IPS-18c (cell line): ENCODE measurements around the gene SPSB1.

Source experiments
- H3K4me3 ChIP-seq: 2 replicates; pipeline ENCODE4 v1.7.0; 2013; ENCODE audit warnings: low read depth, mild to moderate bottlenecking, low read length, moderate library complexity; ENCODE audit not compliant: insufficient read depth
- H3K9me3 ChIP-seq: one replicate; pipeline ENCODE4 v1.6.1; 2013; ENCODE audit warnings: mild to moderate bottlenecking, low read length, moderate library complexity; ENCODE audit not compliant: control insufficient read depth, insufficient read depth

SPSB1 gene

GRCh38 chr1:9253453-9254105 is 39.1 kb upstream of the SPSB1 start:
- no peaks in the 10 kb centered on the region for H3K9me3 ChIP-seq
- no peak overlapping the region for H3K4me3 ChIP-seq

DNA sequence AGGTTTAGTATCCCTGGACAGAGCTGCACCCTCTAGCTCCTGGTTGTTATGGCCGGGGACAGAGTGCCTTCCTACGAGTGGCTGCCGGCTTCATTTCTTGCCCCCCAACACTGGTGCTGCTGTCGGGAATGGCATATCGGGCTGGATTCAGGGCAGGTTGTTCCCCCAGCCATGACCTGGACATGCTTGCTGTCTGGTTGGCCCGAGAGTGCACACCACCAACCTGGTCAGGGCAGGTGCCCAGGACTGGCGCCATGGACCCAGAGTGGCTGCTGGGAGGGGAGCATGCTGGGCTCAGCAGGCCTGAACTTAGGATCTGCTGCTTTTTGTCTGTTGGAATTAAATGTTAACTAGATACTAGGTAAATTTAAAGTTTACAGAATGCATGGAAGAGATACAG is 36.4 kb upstream of the SPSB1 start:
- no peak overlapping the region for H3K4me3 ChIP-seq
- H3K9me3 ChIP-seq = no peaks in the 10 kb centered on the region

- Histone ChIP-seq H3K4me3 (no peak overlapping the region), H3K9me3 (no peaks in the 10 kb centered on the region)
These were observed 34.8 kb upstream of the SPSB1 start for GRCh38 chr1:9257851-9258250.

- Histone ChIP-seq H3K4me3 (no peak overlapping the region; the same call in 1 of the 2 replicates), H3K9me3 (no peaks in the 10 kb centered on the region)
These were observed 34.1 kb upstream of the SPSB1 start for GRCh38 chr1:9258629-9259028.

GRCh38 chr1:9260059-9260766 is 32.5 kb upstream of the SPSB1 start:
- Histone ChIP-seq H3K4me3 (no peak overlapping the region), H3K9me3 (no peaks in the 10 kb centered on the region)

DNA sequence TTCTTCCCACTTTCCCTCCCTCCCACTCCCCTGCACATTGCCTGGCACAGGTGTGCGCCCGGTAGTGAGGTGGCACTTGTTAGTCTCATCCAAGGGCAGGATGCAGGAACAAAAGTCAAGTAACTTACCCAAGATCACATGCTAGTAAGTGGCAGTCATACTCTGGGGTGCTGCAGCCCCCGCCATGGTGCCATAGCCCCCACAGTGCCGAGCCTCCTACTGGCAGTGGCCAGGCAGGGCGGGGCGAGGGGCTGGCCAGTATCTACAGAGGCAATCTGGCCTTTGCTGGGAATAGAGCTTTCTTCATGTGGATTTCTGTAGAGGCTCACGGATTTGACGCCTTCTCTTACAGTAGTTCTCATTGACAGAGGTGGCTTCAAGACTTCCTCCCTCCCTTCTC is 31.2 kb upstream of the SPSB1 start:
- Histone ChIP-seq H3K9me3 (no peaks in the 10 kb centered on the region), H3K4me3 (no peak overlapping the region)

DNA sequence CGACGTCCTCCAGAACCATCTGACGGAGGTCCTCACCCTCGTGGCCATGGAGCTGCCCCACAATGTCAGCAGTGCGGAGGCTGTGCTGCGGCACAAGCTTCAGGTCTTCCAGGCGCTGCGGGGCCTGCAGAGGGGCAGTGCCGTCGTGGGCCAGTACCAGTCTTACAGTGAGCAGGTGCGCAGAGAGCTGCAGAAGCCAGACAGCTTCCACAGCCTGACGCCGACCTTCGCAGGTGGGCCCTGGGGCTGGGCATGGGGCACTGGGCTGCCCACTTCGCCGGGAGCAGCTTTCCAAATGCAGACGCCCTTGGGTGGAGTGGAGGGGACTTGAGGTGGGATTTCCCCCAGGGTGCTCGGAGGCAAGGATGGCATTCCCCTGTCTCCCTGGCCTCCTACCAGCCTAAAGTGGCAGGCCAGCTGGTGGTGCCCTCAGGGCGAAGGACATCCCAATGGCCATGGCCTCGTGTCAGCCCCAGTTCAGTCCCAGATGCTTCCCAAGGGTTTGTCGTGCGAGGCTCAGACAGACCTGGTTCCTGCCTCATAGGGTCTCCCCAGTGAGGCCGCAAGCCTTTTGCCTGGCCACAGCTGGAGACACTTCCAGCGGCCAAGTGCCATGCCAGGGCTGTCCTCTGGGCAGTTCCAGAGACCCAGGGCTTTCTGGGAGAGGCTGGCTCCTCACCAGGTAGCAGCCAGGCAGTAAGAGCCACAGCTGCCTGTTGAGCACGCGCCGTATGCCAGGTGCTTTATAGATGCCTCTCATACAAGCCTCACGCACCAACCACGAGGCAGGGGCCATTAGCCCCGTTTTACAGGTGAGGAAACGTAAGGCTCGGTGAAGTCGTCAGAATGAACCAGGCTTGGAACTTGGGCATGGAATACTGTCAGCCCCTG is 30.4 kb upstream of the SPSB1 start:
- no peaks in the 10 kb centered on the region for H3K9me3 ChIP-seq

GRCh38 chr1:9263276-9263855 is 29.3 kb upstream of the SPSB1 start:
- H3K9me3 ChIP-seq = no peaks in the 10 kb centered on the region

More for the DNA sequence above, 30.4 kb upstream of the SPSB1 start:
- H3K4me3 ChIP-seq = no peak overlapping the region

DNA sequence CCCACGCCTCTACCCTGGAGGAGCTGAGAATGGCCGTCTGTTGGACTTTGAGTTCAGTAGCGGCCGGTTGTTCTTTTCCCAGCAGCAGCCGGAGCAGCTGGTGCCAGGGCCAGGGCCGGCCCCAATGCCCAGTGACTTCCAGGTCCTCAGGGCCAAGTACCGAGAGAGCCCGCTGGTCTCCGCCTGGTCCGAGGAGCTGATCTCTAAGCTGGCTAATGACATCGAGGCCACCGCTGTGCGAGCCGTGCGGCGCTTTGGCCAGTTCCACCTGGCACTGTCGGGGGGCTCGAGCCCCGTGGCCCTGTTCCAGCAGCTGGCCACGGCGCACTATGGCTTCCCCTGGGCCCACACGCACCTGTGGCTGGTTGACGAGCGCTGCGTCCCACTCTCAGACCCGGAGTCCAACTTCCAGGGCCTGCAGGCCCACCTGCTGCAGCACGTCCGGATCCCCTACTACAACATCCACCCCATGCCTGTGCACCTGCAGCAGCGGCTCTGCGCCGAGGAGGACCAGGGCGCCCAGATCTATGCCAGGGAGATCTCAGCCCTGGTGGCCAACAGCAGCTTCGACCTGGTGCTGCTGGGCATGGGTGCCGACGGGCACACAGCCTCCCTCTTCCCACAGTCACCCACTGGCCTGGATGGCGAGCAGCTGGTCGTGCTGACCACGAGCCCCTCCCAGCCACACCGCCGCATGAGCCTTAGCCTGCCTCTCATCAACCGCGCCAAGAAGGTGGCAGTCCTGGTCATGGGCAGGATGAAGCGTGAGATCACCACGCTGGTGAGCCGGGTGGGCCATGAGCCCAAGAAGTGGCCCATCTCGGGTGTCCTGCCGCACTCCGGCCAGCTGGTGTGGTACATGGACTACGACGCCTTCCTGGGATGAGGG is 28.5 kb upstream of the SPSB1 start:
- Histone ChIP-seq H3K9me3 (no peaks in the 10 kb centered on the region), H3K4me3 (no peak overlapping the region; the same call in 1 of the 2 replicates)

More at GRCh38 chr1:9263276-9263855, 29.3 kb upstream of the SPSB1 start:
- H3K4me3 ChIP-seq = no peak overlapping the region

GRCh38 chr1:9265037-9265436 is 27.7 kb upstream of the SPSB1 start:
- Histone ChIP-seq H3K4me3 (no peak overlapping the region), H3K9me3 (no peaks in the 10 kb centered on the region)

DNA sequence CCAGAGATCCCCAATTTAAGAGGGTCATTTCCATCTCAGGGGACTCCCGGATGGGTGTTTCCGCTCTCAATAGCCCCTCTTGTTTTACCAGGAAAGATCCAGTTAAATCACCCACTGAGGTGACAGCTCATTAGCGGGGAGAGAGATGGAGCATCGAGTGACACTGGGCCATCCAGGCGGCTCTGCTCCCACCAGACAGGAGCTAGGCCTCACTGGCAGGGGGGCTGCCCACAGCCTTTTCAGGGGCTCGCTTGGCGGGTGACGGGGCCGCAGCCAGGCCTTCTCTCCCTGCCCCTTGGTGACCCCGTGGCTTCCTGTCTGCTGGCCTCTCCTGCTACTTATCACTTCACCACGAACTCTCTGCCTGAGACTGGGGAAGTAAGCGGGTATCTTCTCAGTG is 26.7 kb upstream of the SPSB1 start:
- H3K9me3 ChIP-seq = no peaks in the 10 kb centered on the region
- no peak overlapping the region for H3K4me3 ChIP-seq

DNA sequence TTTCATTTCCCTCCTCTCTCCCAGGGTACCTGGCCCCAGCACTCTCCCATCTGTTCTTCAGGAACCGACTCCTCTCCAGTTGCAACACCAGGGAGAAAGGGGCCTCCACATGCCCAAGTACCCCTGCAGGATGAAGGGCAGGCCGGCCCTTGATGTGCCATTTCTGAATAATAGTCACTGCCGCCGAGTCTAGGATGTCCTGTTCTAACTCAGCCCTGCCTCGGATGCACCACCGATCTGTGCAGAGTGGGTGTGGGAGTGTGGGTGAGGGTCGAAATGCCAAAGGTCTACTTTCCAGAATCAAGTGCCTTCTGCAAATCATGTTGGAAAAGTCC is 25.4 kb upstream of the SPSB1 start:
- no peaks in the 10 kb centered on the region for H3K9me3 ChIP-seq

DNA sequence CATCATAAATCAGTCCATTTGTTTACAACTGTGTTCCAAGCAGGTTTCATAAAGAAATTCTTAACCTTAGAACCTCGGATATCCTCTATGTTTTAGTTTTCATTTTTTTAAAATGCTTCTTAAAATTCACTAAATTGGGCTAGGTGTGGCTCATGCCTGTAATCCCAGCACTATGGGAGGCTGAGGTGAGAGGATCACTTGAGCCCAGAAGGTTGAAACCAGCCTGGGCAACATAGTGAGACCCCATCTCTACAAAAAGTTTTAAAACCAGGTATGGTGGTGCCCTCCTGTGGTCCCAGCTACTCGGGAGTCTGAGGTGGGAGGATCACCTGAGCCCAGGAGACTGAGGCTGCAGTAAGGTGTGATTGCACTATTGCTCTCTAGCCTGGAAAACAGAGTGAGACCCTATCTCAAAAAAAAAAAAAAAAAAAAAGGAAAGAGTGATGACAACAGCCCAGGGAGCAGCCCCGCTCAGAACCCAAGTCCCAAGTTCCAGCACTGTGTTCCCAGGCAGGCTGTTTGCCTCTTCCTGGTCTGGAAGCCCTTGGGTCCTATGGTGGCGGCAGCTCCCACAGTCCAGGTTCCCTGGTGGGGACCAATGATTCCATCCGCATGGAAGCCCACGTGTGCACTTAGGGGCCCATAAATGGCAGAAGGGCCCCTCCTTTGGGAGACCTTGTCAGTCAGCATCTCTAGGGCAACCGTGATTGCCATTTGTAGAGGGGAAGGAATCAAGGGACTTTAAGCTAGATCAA is 24.7 kb upstream of the SPSB1 start:
- no peaks in the 10 kb centered on the region for H3K9me3 ChIP-seq
- H3K4me3 ChIP-seq = no peak overlapping the region

More for the DNA sequence above, 25.4 kb upstream of the SPSB1 start:
- no peak overlapping the region for H3K4me3 ChIP-seq

DNA sequence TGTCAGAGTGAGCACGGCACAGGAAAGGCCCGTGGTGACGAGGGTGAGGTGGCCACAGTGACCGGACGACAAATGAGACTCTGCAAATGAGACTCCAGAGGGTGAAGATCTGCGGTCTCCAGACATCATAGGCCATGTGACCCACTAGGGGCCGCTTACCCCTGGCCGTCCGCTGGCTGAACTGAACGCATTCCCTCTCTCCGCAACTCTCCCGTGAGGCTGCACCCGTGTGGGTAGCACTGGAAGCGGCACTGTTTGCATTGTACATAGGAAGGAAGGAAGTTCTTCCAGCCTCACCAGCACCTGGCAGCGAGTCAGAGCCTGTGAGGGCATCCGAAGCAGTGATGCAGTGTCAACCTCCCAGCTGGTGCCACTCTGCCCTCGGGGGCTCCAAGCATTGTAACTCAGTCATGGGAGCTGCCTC is 23.6 kb upstream of the SPSB1 start:
- no peaks in the 10 kb centered on the region for H3K9me3 ChIP-seq
- no peak overlapping the region for H3K4me3 ChIP-seq

- Histone ChIP-seq H3K9me3 (no peaks in the 10 kb centered on the region), H3K4me3 (no peak overlapping the region)
These were observed 23.0 kb upstream of the SPSB1 start for GRCh38 chr1:9269721-9270120.

DNA sequence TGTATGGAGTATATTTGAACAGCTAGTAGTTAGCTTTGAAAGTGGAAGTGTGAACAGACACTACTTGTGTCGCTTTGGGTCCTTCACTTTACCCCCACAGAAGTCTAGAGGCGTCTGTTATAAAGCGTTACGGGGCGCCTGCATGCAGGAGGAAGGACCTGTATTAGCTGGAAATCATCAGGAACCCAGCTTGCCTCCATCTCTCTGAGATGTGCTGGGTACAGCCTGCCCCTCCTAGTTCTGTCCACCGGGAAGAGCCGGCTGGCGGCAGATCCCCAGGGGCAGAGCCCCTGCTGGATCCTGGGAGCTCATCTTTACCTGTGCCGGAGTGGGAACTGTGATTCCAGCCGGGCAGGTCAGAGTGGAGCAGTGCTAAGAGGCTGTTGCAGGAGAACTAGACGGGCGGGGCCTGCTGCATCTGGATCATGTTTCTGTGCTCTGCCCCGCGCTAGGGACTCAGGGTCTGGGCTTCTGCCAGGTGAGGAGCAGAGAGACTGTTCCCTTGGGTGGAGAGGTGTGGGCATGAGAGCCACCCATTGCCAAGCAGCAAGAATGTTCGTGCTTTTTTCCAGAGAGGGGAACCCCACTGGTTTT is 22.3 kb upstream of the SPSB1 start:
- no peak overlapping the region for H3K4me3 ChIP-seq
- H3K9me3 ChIP-seq = no peaks in the 10 kb centered on the region
